DND-41 (cell line): Measurements from ENCODE around the gene PKNOX1.

Experiments used
- EZH2 ChIP-seq: IDR thresholded peaks from 3 replicates; pipeline ENCODE4 v1.6.1; 2012; ENCODE audit warnings: borderline replicate concordance, low read depth, mild to moderate bottlenecking, moderate library complexity, low read length, inconsistent platforms; ENCODE audit not compliant: severe bottlenecking
- TF ChIP-seq, protein P1 (sequence below): IDR thresholded peaks from 2 replicates; pipeline ENCODE4 v1.5.1; 2012; ENCODE audit warnings: borderline replicate concordance, low read length, moderate library complexity, mild to moderate bottlenecking; ENCODE audit not compliant: poor library complexity, severe bottlenecking; ENCODE audit errors: extremely low read depth

DNA sequence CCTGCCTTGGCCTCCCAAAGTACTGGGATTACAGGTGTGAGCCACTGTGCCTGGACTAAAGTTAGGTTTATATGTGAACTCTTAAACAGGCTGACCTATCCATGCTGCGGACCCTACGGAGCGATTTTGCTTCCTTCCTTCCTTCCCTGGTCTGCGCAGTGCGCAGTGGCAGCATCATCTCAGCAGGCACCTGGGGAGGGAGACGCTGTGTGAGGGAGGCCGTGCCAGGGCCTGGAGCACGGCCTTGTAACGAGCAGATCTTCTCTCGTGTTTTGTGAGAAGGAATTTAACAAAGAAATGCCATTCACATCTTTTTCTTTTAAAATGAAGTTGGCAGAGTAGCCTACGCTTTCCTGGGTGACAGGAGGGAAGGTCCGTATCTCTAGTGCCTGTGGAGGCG lies 45.8 kb downstream of the PKNOX1 start:
- TF ChIP-seq, protein P1, sequence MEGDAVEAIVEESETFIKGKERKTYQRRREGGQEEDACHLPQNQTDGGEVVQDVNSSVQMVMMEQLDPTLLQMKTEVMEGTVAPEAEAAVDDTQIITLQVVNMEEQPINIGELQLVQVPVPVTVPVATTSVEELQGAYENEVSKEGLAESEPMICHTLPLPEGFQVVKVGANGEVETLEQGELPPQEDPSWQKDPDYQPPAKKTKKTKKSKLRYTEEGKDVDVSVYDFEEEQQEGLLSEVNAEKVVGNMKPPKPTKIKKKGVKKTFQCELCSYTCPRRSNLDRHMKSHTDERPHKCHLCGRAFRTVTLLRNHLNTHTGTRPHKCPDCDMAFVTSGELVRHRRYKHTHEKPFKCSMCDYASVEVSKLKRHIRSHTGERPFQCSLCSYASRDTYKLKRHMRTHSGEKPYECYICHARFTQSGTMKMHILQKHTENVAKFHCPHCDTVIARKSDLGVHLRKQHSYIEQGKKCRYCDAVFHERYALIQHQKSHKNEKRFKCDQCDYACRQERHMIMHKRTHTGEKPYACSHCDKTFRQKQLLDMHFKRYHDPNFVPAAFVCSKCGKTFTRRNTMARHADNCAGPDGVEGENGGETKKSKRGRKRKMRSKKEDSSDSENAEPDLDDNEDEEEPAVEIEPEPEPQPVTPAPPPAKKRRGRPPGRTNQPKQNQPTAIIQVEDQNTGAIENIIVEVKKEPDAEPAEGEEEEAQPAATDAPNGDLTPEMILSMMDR = no peak
- no peak for TF ChIP-seq EZH2
